Naive thymus-derived CD8-positive, alpha-beta T cell (primary cell): ENCODE measurements around the gene PLCH1. TPM values are rescaled to one million over a fixed set of nuclear protein-coding genes. Genes with fewer than 3 reads are reported as not detected.

Experiments used
- ATAC-seq, 2 donors: fragments of 150-1000 bp; cut with Tn5 transposase in 1 of 2; sonication (Bioruptor Pico), chemical (Tn5 transposase) in 1 of 2; 1 replicate in 1 of 2; 2 replicates in 1 of 2; pipeline ENCODE4 v1.10.0; 2021; ENCODE audit warnings: mild to moderate bottlenecking in 2 of 2, moderate library complexity in 2 of 2
- POLR2A ChIA-PET: fragments of 350-600 bp; sonication (Branson Sonifier 250); formaldehyde crosslinking; loops from one replicate; lab custom pipeline; 2021; ENCODE audit warnings: antibody characterized with exemption; lab: Charles Lee
- DNase-seq, 10 donors: peaks; one replicate each; pipeline versions ENCODE4 v3.0.0 to v3.0.0-alpha.2; 2020 to 2022
- H3K27ac Mint-ChIP-seq, 10 donors: one replicate each; pipeline ENCODE4 v1.8.0; 2020 to 2022; ENCODE audit warnings: mild to moderate bottlenecking in 10 of 10, mixed read lengths in 10 of 10, moderate library complexity in 4 of 10, inconsistent platforms in 1 of 10
- H3K27me3 Mint-ChIP-seq, 5 donors: one replicate each; pipeline ENCODE4 v1.8.0; 2021 to 2022; ENCODE audit warnings: mixed read lengths in 5 of 5
- H3K36me3 Mint-ChIP-seq, 3 donors: one replicate each; pipeline ENCODE4 v1.8.0; 2020 to 2022; ENCODE audit warnings: mixed read lengths in 3 of 3, mild to moderate bottlenecking in 2 of 3, inconsistent platforms in 1 of 3
- H3K4me1 Mint-ChIP-seq, 4 donors: one replicate each; pipeline ENCODE4 v1.8.0; 2021 to 2022; ENCODE audit warnings: mixed read lengths in 4 of 4
- H3K4me3 Mint-ChIP-seq, 10 donors: one replicate each; pipeline ENCODE4 v1.8.0; 2020 to 2022; ENCODE audit warnings: mild to moderate bottlenecking in 10 of 10, mixed read lengths in 10 of 10, moderate library complexity in 6 of 10, inconsistent platforms in 1 of 10
- H3K9me3 Mint-ChIP-seq, 9 donors: one replicate each; pipeline ENCODE4 v1.8.0; 2020 to 2022; ENCODE audit warnings: mixed read lengths in 9 of 9, mild to moderate bottlenecking in 3 of 9, inconsistent platforms in 1 of 9, moderate library complexity in 1 of 9
- polyA plus RNA-seq, 3 donors: library from polyadenylated mRNA; unstranded; fragments of 300-500 nt; fragmentation: Illumina TruSeq; gene quantifications; one replicate each; pipeline ENCODE4 v1.2.3, GENCODE V29; 2021
- total RNA-seq, 8 experiments: library from RNA in 2 of 8; stranded (reverse) in 2 of 8; gene quantifications; one replicate each; pipeline ENCODE4 v1.2.3 and lab custom pipeline; 2021 to 2026

Gene PLCH1
- total and polyA plus RNA-seq, 5 experiments from 2014 or later = not detected

DNA sequence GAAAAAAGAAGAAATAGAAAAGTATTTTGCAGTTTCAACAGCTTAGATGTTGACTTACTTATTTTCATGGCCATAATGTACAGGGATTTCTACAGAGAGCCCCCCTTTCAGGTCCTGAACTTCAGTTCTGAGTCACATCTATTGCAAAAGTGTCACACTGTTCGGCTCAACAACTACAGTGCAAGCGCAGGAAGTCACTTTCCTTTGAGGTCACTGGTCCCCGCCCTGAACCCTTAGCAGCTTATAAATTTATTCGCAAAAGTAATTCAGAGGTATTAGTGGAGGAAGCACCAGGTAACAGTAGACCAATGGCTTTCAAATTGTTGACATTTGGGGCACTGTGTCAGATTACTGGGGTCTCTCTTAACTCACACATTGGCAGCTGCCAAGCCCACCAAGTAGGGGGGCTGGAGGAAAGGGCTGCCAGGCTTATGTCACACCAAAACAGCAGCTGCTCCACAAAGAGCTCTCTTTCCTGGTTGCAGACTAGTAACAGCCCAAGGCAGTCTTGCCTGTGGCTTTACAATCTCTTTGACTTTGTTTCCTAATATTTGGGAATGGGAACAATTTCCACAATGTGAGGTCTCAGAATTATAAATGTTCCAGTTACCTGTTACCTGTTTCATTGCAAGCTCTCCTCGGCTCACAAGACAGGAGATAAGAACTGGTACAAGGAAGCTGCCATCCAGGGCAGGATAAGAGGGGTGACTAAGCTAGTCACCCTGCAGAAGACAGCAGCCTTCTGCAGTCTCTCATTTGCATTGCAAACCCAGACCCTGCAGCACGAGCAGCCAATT is 321.1 kb downstream of the PLCH1 start:
- Mint-ChIP-seq H3K4me3 (no peak overlapping the region), H3K9me3 (peaks cover 2 to 30% (median 6%) of the 10 kb centered on the region in 9 donors), H3K27ac (peak overlapping the region in 1 of 10 donors; percentile 33), H3K36me3 (peaks cover 0 to 9% (median 0%) of the 10 kb centered on the region in 3 donors), H3K27me3 (peaks cover 0 to 12% (median 0%) of the 10 kb centered on the region in 5 donors), H3K4me1 (no peaks in the 10 kb centered on the region)
- DNase-seq = peak in 1 of 10 donors; percentile 3
- POLR2A ChIA-PET = no interaction called here
- ATAC-seq = no peak

DNA sequence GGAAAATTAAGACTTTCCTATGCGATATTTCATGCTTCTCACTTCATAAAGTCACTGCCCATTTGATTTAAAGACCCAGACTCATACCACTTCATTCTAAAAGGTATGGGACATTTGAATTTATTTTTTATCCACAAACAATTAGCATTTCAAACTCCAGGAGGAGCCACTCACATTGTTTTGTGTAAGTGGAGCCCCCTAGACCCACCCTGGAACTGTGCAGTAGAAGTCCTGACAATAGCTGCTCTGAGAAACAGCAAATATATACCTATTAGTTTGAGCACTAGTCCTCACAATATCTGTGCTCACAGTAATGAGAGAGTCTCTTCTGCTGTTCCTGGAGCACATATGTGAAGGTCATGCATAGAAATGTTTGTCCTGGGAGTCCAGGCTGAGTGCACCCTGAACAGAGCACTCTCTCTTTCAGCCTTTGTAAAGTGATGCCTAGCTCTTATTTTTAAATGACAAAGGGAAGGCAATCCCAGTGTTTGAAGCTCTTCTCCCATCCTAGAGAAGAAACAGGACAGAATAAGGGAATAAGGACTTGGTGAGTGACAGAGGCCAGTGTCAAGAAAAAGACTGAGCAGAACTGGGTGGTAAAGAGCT is 323.9 kb downstream of the PLCH1 start:
- peaks cover 0 to 13% (median under 1%) of the 10 kb centered on the region in 9 donors for H3K9me3 Mint-ChIP-seq
- no peak for ATAC-seq
- DNase-seq = no peak
- no peaks in the 10 kb centered on the region for H3K4me1 Mint-ChIP-seq
- POLR2A ChIA-PET = no interaction called here
- no peak overlapping the region for H3K27ac Mint-ChIP-seq
- no peaks in the 10 kb centered on the region for H3K36me3 Mint-ChIP-seq
- H3K4me3 Mint-ChIP-seq = no peak overlapping the region
- peaks cover 0 to 17% (median 0%) of the 10 kb centered on the region in 5 donors for H3K27me3 Mint-ChIP-seq

DNA sequence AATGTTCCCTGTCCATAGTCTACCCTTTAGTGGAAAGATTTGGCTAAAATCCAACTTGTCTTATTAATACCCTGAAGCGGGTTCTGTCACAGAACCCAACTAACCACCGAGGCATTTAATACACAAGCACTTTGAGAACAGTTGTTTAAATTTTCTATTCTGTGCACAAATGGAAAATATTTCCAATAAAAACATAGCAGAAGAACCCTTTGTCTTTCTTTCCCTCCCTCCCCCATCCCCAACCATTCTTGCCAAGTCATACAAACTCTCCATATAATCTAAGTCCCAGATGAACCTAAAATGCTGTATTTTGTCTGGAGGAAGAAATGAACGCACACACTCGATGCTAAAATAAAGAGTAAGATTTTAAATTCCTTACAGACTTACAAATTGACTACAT is 324.5 kb downstream of the PLCH1 start:
- H3K36me3 Mint-ChIP-seq = no peaks in the 10 kb centered on the region
- DNase-seq = no peak
- H3K27me3 Mint-ChIP-seq = peaks cover 0 to 17% (median 0%) of the 10 kb centered on the region in 5 donors
- no peak overlapping the region for H3K4me3 Mint-ChIP-seq
- POLR2A ChIA-PET = no interaction called here
- H3K4me1 Mint-ChIP-seq = no peaks in the 10 kb centered on the region
- H3K9me3 Mint-ChIP-seq = peaks cover 0 to 10% (median 0%) of the 10 kb centered on the region in 9 donors
- no peak for ATAC-seq
- H3K27ac Mint-ChIP-seq = no peak overlapping the region

DNA sequence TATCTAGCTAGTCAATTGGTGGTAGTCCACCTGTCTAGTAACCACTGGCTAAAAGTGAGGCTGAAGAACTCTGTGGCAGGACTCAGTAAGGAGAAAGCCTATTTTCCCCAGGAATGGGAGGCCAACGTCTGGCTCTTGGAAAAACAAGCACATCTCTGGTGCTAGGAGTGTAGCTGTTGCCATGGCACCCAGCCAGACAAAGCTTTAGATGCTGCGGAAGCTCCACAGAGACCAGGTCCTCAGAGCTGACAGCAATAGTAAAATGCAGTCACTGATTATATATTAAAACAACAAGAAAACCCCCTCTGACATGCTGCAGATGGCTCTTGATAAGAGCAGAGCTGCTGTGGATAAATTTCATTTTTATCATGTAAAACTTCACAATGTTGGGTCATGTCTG is 326.5 kb downstream of the PLCH1 start:
- Mint-ChIP-seq H3K9me3 (peaks cover 0 to 7% (median 0%) of the 10 kb centered on the region in 9 donors), H3K27ac (no peak overlapping the region), H3K4me1 (no peaks in the 10 kb centered on the region), H3K27me3 (peaks cover 0 to 20% (median 0%) of the 10 kb centered on the region in 5 donors), H3K36me3 (no peaks in the 10 kb centered on the region), H3K4me3 (no peak overlapping the region)
- DNase-seq (no peak), ATAC-seq (no peak)
- POLR2A ChIA-PET = no interaction called here

DNA sequence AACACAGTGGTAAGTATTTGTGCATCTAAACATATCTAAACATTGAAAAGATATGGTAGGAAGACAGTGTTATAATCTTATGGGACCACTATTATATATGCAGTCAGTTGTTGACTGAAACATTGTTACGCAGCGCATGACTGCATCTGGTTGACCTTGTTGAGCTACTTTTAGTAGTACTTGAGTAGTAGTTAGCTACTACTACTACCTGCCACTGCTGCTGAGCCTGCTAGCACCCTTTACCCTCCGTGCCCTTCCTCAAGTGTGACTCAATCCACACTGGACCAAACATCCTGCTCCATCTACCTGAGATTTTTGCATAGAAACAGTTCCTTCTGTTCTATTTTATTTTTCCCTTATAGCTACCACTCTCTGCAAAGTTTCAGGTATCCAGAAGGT is 327.8 kb downstream of the PLCH1 start:
- no peak for ATAC-seq

DNA sequence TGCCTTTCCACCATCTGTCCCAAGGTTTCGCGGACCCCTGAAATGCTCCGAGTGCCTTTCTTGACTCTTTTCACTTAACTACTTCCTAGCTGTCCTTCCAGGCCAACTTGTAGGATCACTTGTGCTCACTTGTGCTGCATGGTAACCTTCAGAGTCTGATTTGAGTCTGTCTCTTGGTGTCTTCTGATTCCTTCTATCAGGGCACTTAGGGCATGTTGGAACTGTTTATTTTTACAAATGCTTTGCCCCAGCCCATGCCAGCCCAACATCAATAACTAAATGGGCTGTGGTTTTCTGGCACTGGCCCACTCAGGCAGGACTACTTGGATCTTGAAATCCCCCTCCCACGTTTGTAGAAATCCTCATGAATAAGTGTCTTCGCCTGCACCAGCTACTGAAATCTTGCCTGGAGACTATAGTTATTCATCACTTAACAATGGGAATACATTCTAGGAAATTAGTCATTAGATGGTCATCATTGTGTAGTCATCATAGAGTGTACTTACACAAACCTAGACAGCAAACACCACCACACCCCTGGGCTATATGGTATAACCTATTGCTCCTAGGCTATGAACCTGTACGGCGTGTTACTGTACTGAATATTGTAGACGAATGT is 328.3 kb downstream of the PLCH1 start:
- Mint-ChIP-seq H3K9me3 (peaks cover 0 to 5% (median 0%) of the 10 kb centered on the region in 9 donors), H3K36me3 (no peaks in the 10 kb centered on the region), H3K27ac (no peak overlapping the region), H3K4me1 (no peaks in the 10 kb centered on the region), H3K4me3 (no peak overlapping the region), H3K27me3 (peaks cover 0 to 17% (median 0%) of the 10 kb centered on the region in 5 donors)
- DNase-seq = no peak
- no peak for ATAC-seq
- POLR2A ChIA-PET = no interaction called here

More for the DNA sequence above, 327.8 kb downstream of the PLCH1 start:
- Mint-ChIP-seq H3K9me3 (peaks cover 0 to 5% (median 0%) of the 10 kb centered on the region in 9 donors), H3K27me3 (peaks cover 0 to 20% (median 0%) of the 10 kb centered on the region in 5 donors), H3K4me1 (no peaks in the 10 kb centered on the region), H3K4me3 (no peak overlapping the region), H3K36me3 (no peaks in the 10 kb centered on the region), H3K27ac (no peak overlapping the region)
- no peak for DNase-seq
- POLR2A ChIA-PET = no interaction called here

DNA sequence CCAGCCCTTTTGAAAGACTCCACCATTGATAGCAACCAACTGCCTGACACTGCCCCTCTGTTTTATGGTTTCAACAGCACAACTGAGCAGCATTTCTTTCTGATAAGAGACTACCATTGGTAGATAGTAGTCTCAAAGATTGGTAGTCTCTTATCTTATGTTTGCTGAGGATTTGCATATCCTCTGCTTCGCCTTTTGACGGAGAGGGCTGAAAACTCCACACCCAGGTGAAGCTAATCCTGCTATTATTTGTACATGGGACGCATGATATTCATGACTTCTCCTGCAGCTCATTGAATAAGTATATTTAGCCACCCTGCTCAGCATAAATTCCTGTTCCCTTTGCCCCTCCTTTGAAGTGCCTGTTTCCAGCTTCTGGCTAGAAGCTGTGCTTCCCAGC is 332.0 kb downstream of the PLCH1 start:
- H3K4me3 Mint-ChIP-seq = no peak overlapping the region
- POLR2A ChIA-PET = no interaction called here
- DNase-seq (no peak), ATAC-seq (no peak)
- H3K36me3 Mint-ChIP-seq = no peaks in the 10 kb centered on the region
- no peaks in the 10 kb centered on the region for H3K9me3 Mint-ChIP-seq
- H3K4me1 Mint-ChIP-seq = no peaks in the 10 kb centered on the region
- no peak overlapping the region for H3K27ac Mint-ChIP-seq
- H3K27me3 Mint-ChIP-seq = peaks cover 0 to 11% (median 0%) of the 10 kb centered on the region in 5 donors

DNA sequence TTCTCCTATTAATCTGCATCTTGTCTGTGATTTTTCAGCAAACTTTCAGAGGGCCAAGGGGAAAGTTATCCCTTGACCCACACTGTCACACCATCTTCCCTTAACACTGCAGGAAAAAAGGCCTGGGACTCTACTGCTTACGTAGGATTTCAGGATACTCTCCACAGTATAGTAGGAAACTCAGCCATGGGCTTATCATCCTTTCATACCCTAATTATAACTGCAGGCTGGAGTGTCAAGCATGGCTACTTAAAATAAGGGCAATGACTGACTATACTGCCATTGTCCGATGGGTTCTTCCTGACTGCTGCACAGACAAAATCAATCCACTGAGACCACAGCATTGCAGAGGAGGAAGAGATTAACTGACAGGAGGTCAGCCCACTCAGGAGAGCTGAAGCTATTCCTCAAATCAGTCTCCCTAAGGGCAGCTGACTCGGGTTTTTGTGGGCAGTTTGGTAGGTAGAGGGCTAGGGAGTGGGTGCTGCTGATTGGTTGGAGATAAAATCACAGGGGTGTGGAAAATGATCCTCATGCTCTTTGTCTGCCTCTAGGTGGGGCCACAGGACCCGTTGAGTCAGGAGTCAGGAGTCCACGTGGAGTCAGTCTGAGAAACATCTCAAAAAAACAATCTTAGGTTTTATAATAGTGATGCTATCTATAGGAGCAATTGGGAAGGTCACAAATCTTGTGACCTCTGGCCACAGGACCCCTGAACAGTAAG is 333.2 kb downstream of the PLCH1 start:
- Mint-ChIP-seq H3K4me3 (no peak overlapping the region), H3K27me3 (peaks cover 0 to 8% (median 0%) of the 10 kb centered on the region in 5 donors), H3K9me3 (no peaks in the 10 kb centered on the region), H3K4me1 (no peaks in the 10 kb centered on the region), H3K36me3 (no peaks in the 10 kb centered on the region), H3K27ac (no peak overlapping the region)
- ATAC-seq (no peak), DNase-seq (no peak)
- POLR2A ChIA-PET = no interaction called here

DNA sequence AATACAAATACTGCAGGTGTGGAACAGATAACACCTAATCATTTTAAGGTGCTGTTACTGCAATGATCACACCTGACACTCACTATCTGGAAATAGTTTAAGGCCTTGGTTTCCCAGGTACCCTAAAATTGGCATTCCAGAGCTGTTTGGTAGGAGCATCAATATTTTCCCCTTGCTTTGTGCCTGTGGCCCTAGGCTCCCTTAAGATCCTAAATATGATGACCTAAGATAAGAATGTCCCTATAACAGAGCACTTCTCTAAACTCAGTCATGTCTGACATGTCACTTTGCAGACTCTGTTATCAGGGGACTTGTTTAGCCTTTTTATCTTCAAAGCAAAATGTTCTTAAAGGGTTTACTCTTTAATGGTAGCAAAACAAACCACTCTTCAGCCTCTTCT is 335.5 kb downstream of the PLCH1 start:
- ATAC-seq = peak in 1 of 2 donors; percentile 22
- Mint-ChIP-seq H3K27me3 (peaks cover 0 to 2% (median 0%) of the 10 kb centered on the region in 5 donors), H3K9me3 (no peaks in the 10 kb centered on the region), H3K4me3 (no peak overlapping the region), H3K27ac (no peak overlapping the region), H3K4me1 (no peaks in the 10 kb centered on the region), H3K36me3 (no peaks in the 10 kb centered on the region)
- no peak for DNase-seq
- POLR2A ChIA-PET = no interaction called here

DNA sequence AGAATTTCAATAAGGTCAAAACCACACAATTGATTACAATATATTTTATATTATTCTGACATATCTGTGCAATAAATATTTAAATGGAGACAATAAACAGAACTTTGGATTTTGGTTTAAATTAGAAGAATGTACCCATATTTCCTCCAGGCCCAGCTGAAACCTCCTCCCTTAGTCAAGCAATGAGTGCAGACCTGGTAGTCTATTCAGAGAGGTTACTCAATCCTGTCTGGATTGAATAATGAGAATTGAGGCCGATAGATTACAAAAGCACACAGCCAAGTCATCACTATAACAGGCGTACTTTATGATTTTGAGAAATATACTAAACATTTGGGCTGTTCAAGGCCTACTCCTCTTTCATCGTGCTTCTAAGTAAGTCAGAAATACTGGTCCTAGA is 336.9 kb downstream of the PLCH1 start:
- DNase-seq (no peak), ATAC-seq (no peak)
- Mint-ChIP-seq H3K9me3 (no peaks in the 10 kb centered on the region), H3K27ac (no peak overlapping the region), H3K4me3 (no peak overlapping the region), H3K27me3 (no peaks in the 10 kb centered on the region), H3K36me3 (no peaks in the 10 kb centered on the region), H3K4me1 (no peaks in the 10 kb centered on the region)
- POLR2A ChIA-PET = no interaction called here

DNA sequence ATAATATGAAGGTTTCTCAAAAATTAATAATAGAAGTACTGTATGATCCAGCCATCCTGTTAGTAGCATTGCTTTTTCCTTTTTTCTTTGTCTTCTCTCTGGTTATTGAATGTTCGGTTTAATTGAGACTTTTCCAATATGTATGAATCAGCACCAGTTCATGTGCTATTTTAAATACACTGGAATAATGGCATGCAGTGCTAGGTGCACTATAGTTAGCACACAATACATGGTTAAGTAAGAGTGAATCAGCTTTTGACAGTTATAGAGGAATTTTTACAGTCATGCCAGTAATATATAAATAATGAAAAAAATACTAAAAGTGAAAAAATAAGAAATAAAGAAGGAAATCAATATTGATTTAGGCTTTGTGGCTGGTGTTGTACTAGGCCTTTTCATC is 337.5 kb downstream of the PLCH1 start:
- POLR2A ChIA-PET = no interaction called here
- H3K4me3 Mint-ChIP-seq = no peak overlapping the region
- H3K27ac Mint-ChIP-seq = no peak overlapping the region
- no peaks in the 10 kb centered on the region for H3K36me3 Mint-ChIP-seq
- no peaks in the 10 kb centered on the region for H3K27me3 Mint-ChIP-seq
- DNase-seq (no peak), ATAC-seq (no peak)
- no peaks in the 10 kb centered on the region for H3K4me1 Mint-ChIP-seq
- H3K9me3 Mint-ChIP-seq = no peaks in the 10 kb centered on the region

DNA sequence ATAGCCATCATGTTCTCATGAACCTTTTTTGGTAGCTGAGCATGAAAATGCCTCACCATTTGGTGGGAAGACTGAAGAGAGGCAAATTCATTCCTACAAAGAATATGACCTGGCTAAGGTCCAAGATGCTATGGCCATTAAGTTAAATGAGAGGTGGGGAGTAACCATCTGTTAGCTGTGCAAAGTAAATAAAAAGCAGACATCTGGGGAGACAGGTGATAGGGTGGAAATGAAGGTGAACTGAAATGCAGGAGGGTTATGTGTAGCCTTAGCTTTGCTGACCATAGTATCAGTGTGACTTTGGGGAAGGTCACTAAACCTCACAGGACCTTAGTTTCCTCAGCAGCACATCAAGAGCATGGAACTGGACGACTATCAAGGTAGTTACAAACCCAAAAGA is 340.4 kb downstream of the PLCH1 start:
- Mint-ChIP-seq H3K27me3 (no peaks in the 10 kb centered on the region), H3K4me1 (no peaks in the 10 kb centered on the region), H3K9me3 (no peaks in the 10 kb centered on the region), H3K36me3 (no peaks in the 10 kb centered on the region), H3K4me3 (no peak overlapping the region), H3K27ac (no peak overlapping the region)
- ATAC-seq (no peak), DNase-seq (no peak)
- POLR2A ChIA-PET = no interaction called here

DNA sequence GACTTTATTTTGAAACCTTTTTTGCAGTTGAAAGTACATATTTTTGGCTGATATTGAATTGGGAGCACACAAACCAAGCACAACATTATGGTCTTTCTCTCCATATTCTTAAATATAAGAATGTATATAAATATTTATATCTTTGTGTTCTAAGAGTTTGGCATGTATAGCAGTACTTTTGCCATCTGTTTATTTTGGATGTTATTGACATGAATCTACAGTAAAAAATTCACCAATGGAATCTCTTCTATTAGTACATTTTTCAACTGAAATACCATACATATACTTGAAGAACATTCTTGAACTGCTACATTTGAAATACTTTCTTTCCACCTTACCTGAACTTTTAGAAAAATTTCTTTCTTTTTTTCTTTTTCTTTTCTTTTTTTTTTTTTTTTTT is 342.2 kb downstream of the PLCH1 start:
- Mint-ChIP-seq H3K4me1 (no peaks in the 10 kb centered on the region), H3K36me3 (no peaks in the 10 kb centered on the region), H3K27ac (no peak overlapping the region), H3K9me3 (no peaks in the 10 kb centered on the region), H3K4me3 (no peak overlapping the region), H3K27me3 (no peaks in the 10 kb centered on the region)
- POLR2A ChIA-PET = no interaction called here
- ATAC-seq = no peak
- DNase-seq = no peak
